Neutrophil (primary cell): ENCODE data around the gene BRK1.
A peak's percentile ranks its signal among the peaks of the same experiment; 100 is the strongest.
"Not testable (repeated sequence)": the region's sequence is repeated elsewhere in the genome, so short reads cannot be mapped to it uniquely, and the experiment has no call there.

Source experiments
- H3K27ac ChIP-seq: fragments of 200-600 bp; sonication (generic); 2 replicates; pipeline ENCODE4 v1.5.1; 2016; ENCODE audit warnings: mild to moderate bottlenecking, moderate library complexity
- H3K27me3 ChIP-seq: fragments of 200-600 bp; sonication (generic); 2 replicates; pipeline ENCODE4 v1.6.0; 2016; ENCODE audit warnings: mild to moderate bottlenecking
- H3K36me3 ChIP-seq: fragments of 200-600 bp; sonication (generic); 2 replicates; pipeline ENCODE4 v1.5.1; 2017
- H3K4me1 ChIP-seq, 2 experiments: fragments of 200-600 bp in 1 of 2; sonication (generic) in 1 of 2; 1 replicate in 1 of 2; 2 replicates in 1 of 2; pipeline versions ENCODE4 v1.5.1 to v1.6.1; 2013 to 2016; ENCODE audit warnings: low read depth in 1 of 2, low read length in 1 of 2, mild to moderate bottlenecking in 1 of 2, moderate library complexity in 1 of 2; ENCODE audit not compliant: control insufficient read depth in 1 of 2, insufficient read depth in 1 of 2
- H3K4me3 ChIP-seq, 2 experiments: fragments of 200-600 bp in 1 of 2; sonication (generic) in 1 of 2; 1 replicate in 1 of 2; 2 replicates in 1 of 2; pipeline ENCODE4 v1.5.1; 2013 to 2016; ENCODE audit warnings: low read depth in 1 of 2, low read length in 1 of 2, mild to moderate bottlenecking in 1 of 2, moderate library complexity in 1 of 2
- H3K9me3 ChIP-seq: fragments of 200-600 bp; sonication (generic); 2 replicates; pipeline ENCODE4 v1.5.1; 2016
- CTCF ChIP-seq: fragments of 200-600 bp; sonication (generic); IDR thresholded peaks from 2 replicates; pipeline ENCODE4 v1.5.1; 2016; ENCODE audit warnings: antibody characterized with exemption

BRK1 gene

GRCh38 chr3:10157031-10157430 is 41.6 kb downstream of the BRK1 start:
- Histone ChIP-seq H3K9me3 (no peaks in the 10 kb centered on the region), H3K27ac (no peak overlapping the region), H3K4me3 (no peak overlapping the region), H3K27me3 (no peaks in the 10 kb centered on the region), H3K36me3 (peaks cover 31% of the 10 kb centered on the region), H3K4me1 (peaks cover 16 to 19% of the 10 kb centered on the region in 2 experiments)
- TF ChIP-seq CTCF, result no peak

- not testable (repeated sequence) for H3K9me3 ChIP-seq, H3K27me3 ChIP-seq, H3K4me3 ChIP-seq, H3K27ac ChIP-seq
- H3K4me1 ChIP-seq, result peaks cover 22 to 25% of the 10 kb centered on the region in 2 experiments
- H3K36me3 ChIP-seq, result peaks cover 18% of the 10 kb centered on the region
Observed at GRCh38 chr3:10158555-10158954, 43.1 kb downstream of the BRK1 start.

GRCh38 chr3:10160346-10160745 is 44.9 kb downstream of the BRK1 start:
- Histone ChIP-seq H3K9me3 (no peaks in the 10 kb centered on the region), H3K4me1 (peaks cover 33 to 35% of the 10 kb centered on the region in 2 experiments), H3K27ac (no peak overlapping the region), H3K27me3 (no peaks in the 10 kb centered on the region), H3K4me3 (no peak overlapping the region), H3K36me3 (peaks cover 4% of the 10 kb centered on the region)
- no peak for TF ChIP-seq CTCF

- H3K27ac ChIP-seq, result peak overlapping the region; percentile 58
- H3K36me3 ChIP-seq, result no peaks in the 10 kb centered on the region
- H3K4me1 ChIP-seq, result peaks cover 38 to 40% of the 10 kb centered on the region in 2 experiments
- no peaks in the 10 kb centered on the region for H3K9me3 ChIP-seq
- no peak for TF ChIP-seq CTCF
- no peaks in the 10 kb centered on the region for H3K27me3 ChIP-seq
- H3K4me3 ChIP-seq, result no peak overlapping the region
Observed at GRCh38 chr3:10160925-10161324, 45.5 kb downstream of the BRK1 start.

GRCh38 chr3:10162185-10162584 is 46.7 kb downstream of the BRK1 start:
- no peaks in the 10 kb centered on the region for H3K27me3 ChIP-seq
- H3K36me3 ChIP-seq, result no peaks in the 10 kb centered on the region
- TF ChIP-seq CTCF, result no peak
- no peaks in the 10 kb centered on the region for H3K9me3 ChIP-seq
- H3K4me1 ChIP-seq, result peaks cover 47 to 48% of the 10 kb centered on the region in 2 experiments
- H3K27ac ChIP-seq, result peak overlapping the region; percentile 58
- H3K4me3 ChIP-seq, result no peak overlapping the region

- H3K27ac ChIP-seq, result not testable (repeated sequence)
- peak overlapping the region; percentile 91 to 99 for H3K4me3 ChIP-seq
Observed at GRCh38 chr3:10164201-10164545, 48.7 kb downstream of the BRK1 start.

More at GRCh38 chr3:10164201-10164545, 48.7 kb downstream of the BRK1 start:
- H3K27me3 ChIP-seq, H3K9me3 ChIP-seq, H3K36me3 ChIP-seq: not testable (repeated sequence)
- peaks cover 47 to 48% of the 10 kb centered on the region in 2 experiments for H3K4me1 ChIP-seq
